ENCODE measurements around the gene STXBP5. TPM values are rescaled to one million over a fixed set of nuclear protein-coding genes. Genes with fewer than 3 reads are reported as not detected.

The STXBP5 gene
- total RNA-seq, 4 donors from 2014 or later, result 78.4 to 115 (median 90.7) TPM

GRCh38 chr6:147223736-147224135 is 19.5 kb downstream of the STXBP5 start:
- DNase-seq, result no peak
- no peak overlapping the region for H3K4me3 ChIP-seq
- H3K4me1 ChIP-seq, result peaks cover 0 to 18% (median 0%) of the 10 kb centered on the region in 4 donors
- H3K36me3 ChIP-seq, result peaks cover 0 to 6% (median 0%) of the 10 kb centered on the region in 3 donors
- no peak overlapping the region for H3K27ac ChIP-seq
- no peak for TF ChIP-seq CTCF (IDR thresholded peaks at IDR 0.05)
- no peak for TF ChIP-seq POLR2A (IDR thresholded peaks at IDR 0.05)
- H3K9me3 ChIP-seq, result no peaks in the 10 kb centered on the region
- H3K27me3 ChIP-seq, result no peaks in the 10 kb centered on the region

- DNase-seq, result no peak
- Histone ChIP-seq H3K27me3 (no peaks in the 10 kb centered on the region), H3K9me3 (no peaks in the 10 kb centered on the region), H3K27ac (no peak overlapping the region), H3K36me3 (peaks cover 0 to 6% (median 0%) of the 10 kb centered on the region in 3 donors), H3K4me3 (no peak overlapping the region), H3K4me1 (peaks cover 0 to 16% (median 0%) of the 10 kb centered on the region in 4 donors)
- TF ChIP-seq POLR2A (IDR thresholded peaks at IDR 0.05), result no peak
- no peak for TF ChIP-seq CTCF (IDR thresholded peaks at IDR 0.05)
Observed at GRCh38 chr6:147226163-147226724, 22.0 kb downstream of the STXBP5 start.

GRCh38 chr6:147226877-147227276 is 22.7 kb downstream of the STXBP5 start:
- Histone ChIP-seq H3K27ac (no peak overlapping the region), H3K4me3 (no peak overlapping the region), H3K4me1 (peaks cover 0 to 10% (median 0%) of the 10 kb centered on the region in 4 donors), H3K27me3 (no peaks in the 10 kb centered on the region), H3K36me3 (peaks cover 0 to 6% (median 0%) of the 10 kb centered on the region in 3 donors), H3K9me3 (no peaks in the 10 kb centered on the region)
- TF ChIP-seq POLR2A (IDR thresholded peaks at IDR 0.05), result no peak
- no peak for TF ChIP-seq CTCF (IDR thresholded peaks at IDR 0.05)
- no peak for DNase-seq

- no peak for DNase-seq
- no peak overlapping the region for H3K4me3 ChIP-seq
- H3K27ac ChIP-seq, result no peak overlapping the region
- TF ChIP-seq POLR2A (IDR thresholded peaks at IDR 0.05), result no peak
- no peak for TF ChIP-seq CTCF (IDR thresholded peaks at IDR 0.05)
- H3K9me3 ChIP-seq, result no peaks in the 10 kb centered on the region
- H3K36me3 ChIP-seq, result peaks cover 0 to 6% (median 0%) of the 10 kb centered on the region in 3 donors
- no peaks in the 10 kb centered on the region for H3K27me3 ChIP-seq
- peaks cover 0 to under 1% (median 0%) of the 10 kb centered on the region in 4 donors for H3K4me1 ChIP-seq
Observed at GRCh38 chr6:147227770-147228320, 23.6 kb downstream of the STXBP5 start.

- no peak for TF ChIP-seq CTCF (IDR thresholded peaks at IDR 0.05)
- TF ChIP-seq POLR2A (IDR thresholded peaks at IDR 0.05), result no peak
- H3K36me3 ChIP-seq, result no peaks in the 10 kb centered on the region
- no peaks in the 10 kb centered on the region for H3K9me3 ChIP-seq
- H3K4me1 ChIP-seq, result no peaks in the 10 kb centered on the region
- DNase-seq, result no peak
- H3K27ac ChIP-seq, result no peak overlapping the region
- H3K27me3 ChIP-seq, result no peaks in the 10 kb centered on the region
- H3K4me3 ChIP-seq, result no peak overlapping the region
Observed at GRCh38 chr6:147231589-147231988, 27.4 kb downstream of the STXBP5 start.
